HFFc6 (cell line): ENCODE data around the gene DDX42. TPM values are rescaled to one million over a fixed set of nuclear protein-coding genes. Genes with fewer than 3 reads are reported as not detected.

Experiments used
- DNase-seq: peaks from one replicate; pipeline ENCODE4 v3.0.0-alpha.2; 2018
- H3K27ac Mint-ChIP-seq: 2 replicates; pipeline ENCODE4 v1.8.0; 2020; ENCODE audit warnings: mild to moderate bottlenecking, mixed read lengths
- H3K27me3 Mint-ChIP-seq: 2 replicates; pipeline ENCODE4 v1.8.0; 2021; ENCODE audit warnings: mild to moderate bottlenecking, moderate library complexity, mixed read lengths; ENCODE audit not compliant: insufficient read depth
- H3K36me3 Mint-ChIP-seq: 2 replicates; pipeline ENCODE4 v1.8.0; 2021; ENCODE audit warnings: low read depth, mixed read lengths
- H3K4me1 Mint-ChIP-seq: 2 replicates; pipeline ENCODE4 v1.8.0; 2020; ENCODE audit warnings: low read depth, mixed read lengths
- H3K4me3 Mint-ChIP-seq: 2 replicates; pipeline ENCODE4 v1.8.0; 2020; ENCODE audit warnings: mild to moderate bottlenecking, moderate library complexity, mixed read lengths
- H3K9me3 Mint-ChIP-seq: 2 replicates; pipeline ENCODE4 v1.8.0; 2020; ENCODE audit warnings: mild to moderate bottlenecking, mixed read lengths
- CTCF ChIP-seq: fragments of 200-600 bp; sonication (generic); IDR thresholded peaks from 2 replicates; pipeline ENCODE4 v1.5.0; 2021; ENCODE audit warnings: antibody characterized with exemption, mild to moderate bottlenecking
- total RNA-seq, 6 experiments: library from RNA; stranded (reverse); fragmentation: NEBNext Ultra II Directional; extraction: Animal tissue kit (Norgen Biotek cat#: 25700); gene quantifications; 2 replicates in 1 of 6; 3 replicates in 5 of 6; pipeline ENCODE4 v1.2.3, GENCODE V29; 2021

DDX42 gene
- total RNA-seq, 6 experiments from 2014 or later = 76.2 to 88.4 (median 80.2) TPM

- H3K4me3 Mint-ChIP-seq = no peak overlapping the region
- H3K27ac Mint-ChIP-seq = no peak overlapping the region
- peaks cover 6% of the 10 kb centered on the region; the same call in 1 of the 2 replicates for H3K27me3 Mint-ChIP-seq
- peaks cover 71% of the 10 kb centered on the region for H3K36me3 Mint-ChIP-seq
- no peaks in the 10 kb centered on the region; the same call in 1 of the 2 replicates for H3K9me3 Mint-ChIP-seq
- no peak for DNase-seq
- no peak for TF ChIP-seq CTCF
- peaks cover 26% of the 10 kb centered on the region for H3K4me1 Mint-ChIP-seq
Measured at GRCh38 chr17:63819131-63819530, 45.2 kb downstream of the DDX42 start.

- Mint-ChIP-seq H3K9me3 (no peaks in the 10 kb centered on the region; the same call in 1 of the 2 replicates), H3K4me1 (peaks cover 30% of the 10 kb centered on the region), H3K4me3 (no peak overlapping the region), H3K27me3 (peaks cover 6% of the 10 kb centered on the region; the same call in 1 of the 2 replicates), H3K27ac (no peak overlapping the region), H3K36me3 (peaks cover 72% of the 10 kb centered on the region)
- TF ChIP-seq CTCF = no peak
- no peak for DNase-seq
Measured at GRCh38 chr17:63819585-63820537, 45.9 kb downstream of the DDX42 start.

- Mint-ChIP-seq H3K27ac (no peak overlapping the region), H3K4me3 (no peak overlapping the region), H3K9me3 (no peaks in the 10 kb centered on the region; the same call in 1 of the 2 replicates), H3K4me1 (peaks cover 31% of the 10 kb centered on the region), H3K27me3 (peaks cover 8% of the 10 kb centered on the region), H3K36me3 (peaks cover 78% of the 10 kb centered on the region)
- TF ChIP-seq CTCF = no peak
- no peak for DNase-seq
Measured at GRCh38 chr17:63820963-63821561, 47.1 kb downstream of the DDX42 start.

GRCh38 chr17:63821804-63822203 lies 47.8 kb downstream of the DDX42 start:
- peaks cover 27% of the 10 kb centered on the region for H3K4me1 Mint-ChIP-seq
- no peak for TF ChIP-seq CTCF
- H3K27ac Mint-ChIP-seq = no peak overlapping the region
- DNase-seq = no peak
- H3K9me3 Mint-ChIP-seq = no peaks in the 10 kb centered on the region; the same call in 1 of the 2 replicates
- peaks cover 8% of the 10 kb centered on the region for H3K27me3 Mint-ChIP-seq
- H3K4me3 Mint-ChIP-seq = no peak overlapping the region
- peaks cover 82% of the 10 kb centered on the region for H3K36me3 Mint-ChIP-seq

GRCh38 chr17:63822537-63822936 lies 48.6 kb downstream of the DDX42 start:
- Mint-ChIP-seq H3K27ac (0 out of 2 replicates have a peak overlapping the region, but pooled peaks have one; percentile 12), H3K4me3 (no peak overlapping the region), H3K4me1 (peaks cover 24% of the 10 kb centered on the region), H3K27me3 (peaks cover 14% of the 10 kb centered on the region), H3K36me3 (peaks cover 80% of the 10 kb centered on the region), H3K9me3 (no peaks in the 10 kb centered on the region; the same call in 1 of the 2 replicates)
- DNase-seq = no peak
- no peak for TF ChIP-seq CTCF
